Testis (tissue), 5 donors: ENCODE results near the gene UMOD. TPM values are rescaled to one million over a fixed set of nuclear protein-coding genes. Genes with fewer than 3 reads are reported as not detected.

ENCODE experiments used
- DNase-seq: peaks from one replicate; pipeline ENCODE4 v3.0.0-alpha.2; 2019
- H3K27ac ChIP-seq, 2 donors: fragments of 200-600 bp; sonication (generic); one replicate each; pipeline ENCODE4 v1.5.1; 2019
- H3K27me3 ChIP-seq: fragments of 200-600 bp; sonication (generic); one replicate; pipeline ENCODE4 v1.5.1; 2019
- H3K36me3 ChIP-seq: fragments of 200-600 bp; sonication (generic); one replicate; pipeline ENCODE4 v1.5.1; 2017; ENCODE audit warnings: low read depth; ENCODE audit errors: missing control alignments
- H3K4me1 ChIP-seq: fragments of 200-600 bp; sonication (generic); one replicate; pipeline ENCODE4 v1.5.1; 2019
- H3K4me3 ChIP-seq, 2 donors: fragments of 200-600 bp; sonication (generic); one replicate each; pipeline ENCODE4 v1.5.1; 2017 to 2019
- H3K9me3 ChIP-seq: fragments of 200-600 bp; sonication (generic); one replicate; pipeline ENCODE4 v1.5.1; 2017
- CTCF ChIP-seq, 3 experiments: fragments of 450-650 bp in 2 of 3; fragments of 200-600 bp in 1 of 3; sonication (generic) in 1 of 3; IDR thresholded peaks; one replicate each; pipeline ENCODE4 v1.5.1; 2016 to 2019; ENCODE audit warnings: antibody characterized with exemption in 3 of 3, mild to moderate bottlenecking in 2 of 3, moderate library complexity in 1 of 3
- POLR2A ChIP-seq: fragments of 450-650 bp; IDR thresholded peaks from one replicate; pipeline ENCODE4 v1.6.1; 2017; ENCODE audit warnings: antibody characterized with exemption, mild to moderate bottlenecking, moderate library complexity
- WGBS, 2 donors: methylation state at CpG; one replicate each; pipeline ENCODE4 v1.1.5; 2018; 5-methylcytosine and 5-hydroxymethylcytosine counted together
- intact Hi-C: fragments of 100-400 bp; cut with DNase I; formaldehyde crosslinking; loops from one replicate; pipeline ENCODE4 v1.15.1; 2023; ENCODE audit warnings: low total_unique reads
- long read RNA-seq, 2 donors: transcript quantifications; one replicate each; lab custom pipeline, GENCODE V29; 2026
- polyA plus RNA-seq: library from polyadenylated mRNA; stranded (reverse); fragments of 350-450 nt; fragmentation: Illumina TruSeq; extraction: RNeasy Lipid Tissue Mini Kit (QIAGEN cat#74804); gene quantifications from one replicate; pipeline ENCODE4 v1.2.3, GENCODE V29; 2014; ENCODE audit warnings: low read depth, low replicate concordance; ENCODE audit not compliant: insufficient read depth
- total RNA-seq, 2 donors: library from RNA; depleted of rRNA; stranded (reverse); fragments of >200 nt; gene quantifications; one replicate each; pipeline ENCODE4 v1.2.3, GENCODE V29; 2016

The UMOD gene
- total RNA-seq: 1 to 10 TPM in 1 of 2 donors, under 1 TPM in 1; 0.43 to 3.8 TPM
- polyA plus RNA-seq: 0.99 TPM
- long read RNA-seq, donor 1: 0 reads
- long read RNA-seq, donor 2: 0 reads

GRCh38 chr16:20352615-20353014, at the start of gene UMOD:
Gene UMOD, minus strand, starts transcription at chr16:20352715. Its CDS starts 1,978 bp downstream, at chr16:20350737.
- DNase-seq: no peak
- no peak within 1 kb of the TSS for H3K4me3 ChIP-seq
- H3K4me1 ChIP-seq: no peaks in the 10 kb centered on the region
- WGBS, 2 donors: 83 to 94% methylated on average over 2 of the region's 2 CpGs
- H3K27ac ChIP-seq: no peak within 1 kb of the TSS
- H3K36me3 ChIP-seq: no peaks in the 10 kb centered on the region
- TF ChIP-seq CTCF (IDR thresholded peaks at IDR 0.05) (no peak), POLR2A (no peak)
- intact Hi-C loops: no loop called here
- no peaks in the 10 kb centered on the region for H3K9me3 ChIP-seq
- no peaks in the 10 kb centered on the region for H3K27me3 ChIP-seq

GRCh38 chr16:20401475-20402016, 49.0 kb upstream of the UMOD start:
- WGBS, 2 donors: 72 to 76% methylated on average over 8 of the region's 8 CpGs
- H3K4me1 ChIP-seq: no peaks in the 10 kb centered on the region
- TF ChIP-seq POLR2A (no peak), CTCF (IDR thresholded peaks at IDR 0.05) (no peak)

DNA sequence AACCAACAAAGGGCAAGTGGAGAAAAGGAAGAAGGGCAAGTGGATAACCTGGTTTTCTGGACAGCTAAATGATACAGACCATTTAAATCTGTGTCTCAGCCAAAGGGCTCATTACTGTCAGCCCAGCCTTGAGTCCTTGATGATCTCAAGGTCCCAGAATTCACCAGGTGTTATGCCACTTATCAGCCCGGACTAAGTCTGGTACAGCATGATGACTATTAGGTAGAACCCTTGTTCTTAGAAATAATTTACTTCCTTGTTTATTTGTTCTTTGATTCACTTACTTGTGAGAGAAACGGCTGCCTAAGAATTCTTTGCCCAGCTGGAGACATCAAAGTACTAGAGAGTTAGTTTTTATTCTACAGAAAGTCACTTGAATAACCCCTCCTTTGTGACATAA, 48.6 kb upstream of the UMOD start:
- Histone ChIP-seq H3K36me3 (no peaks in the 10 kb centered on the region), H3K27ac (no peak overlapping the region), H3K27me3 (no peaks in the 10 kb centered on the region), H3K9me3 (no peaks in the 10 kb centered on the region), H3K4me1 (no peaks in the 10 kb centered on the region), H3K4me3 (no peak overlapping the region)
- DNase-seq: no peak
- TF ChIP-seq CTCF (IDR thresholded peaks at IDR 0.05) (no peak), POLR2A (no peak)
- intact Hi-C loops: no loop called here
- 46 to 56% methylated on average over 2 of the region's 2 CpGs for WGBS, 2 donors

More at GRCh38 chr16:20401475-20402016, 49.0 kb upstream of the UMOD start:
- H3K27me3 ChIP-seq: no peaks in the 10 kb centered on the region
- intact Hi-C loops: no loop called here
- H3K4me3 ChIP-seq: no peak overlapping the region
- H3K27ac ChIP-seq: no peak overlapping the region
- no peaks in the 10 kb centered on the region for H3K36me3 ChIP-seq
- DNase-seq: no peak
- no peaks in the 10 kb centered on the region for H3K9me3 ChIP-seq

DNA sequence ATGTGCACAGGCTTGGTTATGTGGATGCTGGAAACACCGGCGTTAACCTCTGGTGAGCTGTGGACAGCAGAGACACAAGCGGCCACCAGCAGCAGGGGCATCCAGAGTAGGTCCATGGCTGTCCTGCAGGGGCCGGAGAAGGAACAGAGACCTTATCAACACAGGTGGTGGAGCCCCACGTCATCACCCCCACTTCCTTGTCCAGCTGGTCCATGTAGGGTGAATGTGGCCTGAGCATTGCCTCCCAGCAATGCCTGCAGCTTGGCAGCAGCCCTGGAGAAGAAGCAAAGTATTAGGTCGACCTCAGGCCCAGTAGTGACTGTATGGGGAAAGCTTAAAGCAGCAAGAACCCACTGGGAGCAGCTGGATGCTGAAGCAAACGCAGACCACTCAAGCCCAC, 46.7 kb upstream of the UMOD start:
- Histone ChIP-seq H3K36me3 (no peaks in the 10 kb centered on the region), H3K4me3 (no peak overlapping the region)
- 58 to 73% methylated on average over 4 to 7 of the region's 7 CpGs for WGBS, 2 donors

More for the DNA sequence above, 46.7 kb upstream of the UMOD start:
- intact Hi-C loops: no loop called here
- Histone ChIP-seq H3K4me1 (peaks cover under 1% of the 10 kb centered on the region), H3K9me3 (no peaks in the 10 kb centered on the region), H3K27me3 (no peaks in the 10 kb centered on the region), H3K27ac (no peak overlapping the region)
- TF ChIP-seq CTCF (IDR thresholded peaks at IDR 0.05) (no peak), POLR2A (no peak)
- no peak for DNase-seq
